GM10266 (cell line): ENCODE measurements around the gene FAM124A.

Experiments
- DNase-seq: peaks from one replicate; pipeline ENCODE4 v3.0.0; 2012; ENCODE audit errors: extremely low spot score
- CTCF ChIP-seq: IDR thresholded peaks from 2 replicates; pipeline ENCODE4 v1.5.1; 2012; ENCODE audit warnings: mild to moderate bottlenecking, low read depth; ENCODE audit not compliant: control insufficient read depth, insufficient read depth; ENCODE audit errors: missing control alignments

The FAM124A gene

DNA sequence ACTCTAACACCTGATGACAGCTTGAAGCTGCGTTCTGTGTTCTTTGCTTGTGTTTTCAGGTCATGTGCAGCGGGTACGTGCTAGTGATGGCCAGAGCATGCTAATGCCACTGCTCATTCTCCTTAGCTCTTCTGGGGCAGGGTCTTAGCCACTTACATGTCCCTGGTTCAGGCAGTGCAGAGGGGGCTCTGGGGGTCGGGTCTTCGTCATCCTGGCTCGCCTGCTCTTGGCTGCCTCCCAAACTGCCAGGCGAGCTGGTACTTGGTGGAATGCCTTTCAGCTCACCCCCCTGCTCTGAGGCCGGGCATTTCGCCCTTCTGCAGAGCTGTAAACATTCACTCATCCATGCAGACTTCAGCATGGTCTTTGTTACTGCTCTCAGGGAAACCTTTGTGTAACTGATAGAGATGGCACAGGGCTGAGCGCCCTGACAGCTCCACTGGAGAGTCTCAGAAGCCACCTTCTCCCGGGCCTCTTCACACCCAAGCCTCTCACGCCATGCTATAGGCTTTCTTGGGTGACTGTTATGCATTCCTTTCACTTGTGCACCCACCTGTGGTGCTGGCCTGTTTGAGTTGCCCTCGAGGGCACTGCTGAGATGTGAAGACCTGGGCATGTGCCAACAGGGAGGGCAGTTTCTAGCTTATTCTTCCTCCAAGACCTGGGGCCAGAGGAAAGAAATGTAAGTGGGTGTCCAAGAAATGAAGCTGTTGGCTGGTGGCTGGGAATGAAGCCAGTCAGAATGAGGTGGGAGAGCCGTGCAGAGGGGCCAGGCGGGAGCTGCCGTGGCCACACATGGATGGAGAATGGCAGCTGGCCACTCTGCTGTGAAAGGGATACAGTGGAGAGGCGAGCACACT, 24.4 kb downstream of the FAM124A start:
- no peak for DNase-seq
- TF ChIP-seq CTCF = no peak

- TF ChIP-seq CTCF = no peak
- DNase-seq = no peak
Measured at GRCh38 chr13:51249255-51249654, 27.1 kb downstream of the FAM124A start.

DNA sequence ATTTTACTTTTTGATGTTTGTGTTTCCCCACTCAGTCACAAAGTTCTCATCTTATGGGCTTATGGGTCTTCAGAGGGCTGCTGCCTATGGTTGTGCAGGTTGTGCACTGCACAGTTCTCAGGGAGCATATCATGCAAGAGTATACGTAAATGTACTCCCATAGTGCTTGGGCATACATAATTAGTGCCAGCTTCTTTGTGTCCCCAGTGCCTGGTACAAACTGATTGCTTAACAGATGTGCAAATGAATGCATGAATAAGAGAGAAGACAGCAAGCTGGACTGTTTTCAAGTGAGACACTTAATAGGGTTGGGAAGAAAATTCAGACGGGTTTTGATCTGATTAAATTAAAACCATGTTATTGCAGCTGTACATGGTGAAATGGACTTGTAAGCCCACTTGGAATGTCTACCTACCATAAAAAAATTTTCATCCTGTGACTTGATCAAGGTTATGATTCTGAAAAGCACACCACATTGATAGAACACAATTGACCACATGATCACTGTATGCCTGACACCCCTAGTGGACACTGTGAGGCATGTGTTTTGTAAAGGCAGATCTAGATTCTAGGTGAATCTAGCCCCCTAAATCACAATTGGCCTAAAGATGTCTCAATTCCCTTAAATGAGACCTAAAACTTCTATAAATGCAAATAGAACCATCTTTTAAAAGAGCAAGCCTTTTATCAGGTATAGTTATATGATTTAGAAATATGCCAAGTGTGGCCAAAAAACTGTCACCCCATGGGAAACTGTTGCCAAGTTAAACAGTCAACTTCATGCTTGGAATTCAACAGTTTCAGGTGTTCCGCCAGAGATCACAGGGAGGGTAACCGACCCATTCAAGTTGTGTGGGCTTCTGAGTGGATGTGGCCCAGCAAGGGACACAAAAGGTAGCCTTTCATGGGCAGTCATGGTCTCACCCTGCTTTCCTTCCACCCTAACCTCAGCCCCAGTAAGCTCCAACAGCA, 27.9 kb downstream of the FAM124A start:
- TF ChIP-seq CTCF = peak; percentile 32
- DNase-seq = peak; percentile 49

DNA sequence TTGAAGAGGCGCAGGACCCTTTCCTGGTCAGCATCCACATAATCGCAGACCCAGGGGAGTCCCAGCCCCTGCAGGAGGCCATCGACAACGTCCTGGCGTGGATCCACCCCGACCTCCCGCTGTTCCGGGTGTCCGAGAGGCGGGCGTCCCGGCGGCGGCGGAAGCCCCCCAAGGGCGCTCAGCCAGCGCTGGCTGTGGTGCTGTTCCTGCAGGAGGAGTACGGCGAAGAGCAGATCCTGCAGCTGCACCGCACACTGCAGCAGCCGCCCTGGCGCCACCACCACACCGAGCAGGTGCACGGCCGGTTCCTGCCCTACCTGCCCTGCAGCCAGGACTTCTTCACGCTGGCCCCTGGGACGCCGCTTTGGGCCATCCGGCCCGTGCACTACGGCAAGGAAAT, 29.3 kb downstream of the FAM124A start:
- TF ChIP-seq CTCF = no peak
- no peak for DNase-seq

GRCh38 chr13:51252954-51253532, 30.8 kb downstream of the FAM124A start:
- TF ChIP-seq CTCF = no peak
- DNase-seq = peak; percentile 36

GRCh38 chr13:51255556-51255955, 33.4 kb downstream of the FAM124A start:
- DNase-seq = no peak
- TF ChIP-seq CTCF = no peak

GRCh38 chr13:51257187-51257586, 35.0 kb downstream of the FAM124A start:
- no peak for DNase-seq
- TF ChIP-seq CTCF = no peak
